Thyroid gland (tissue), 4 donors: ENCODE measurements around the gene CDC34.

ENCODE experiments used
- CTCF ChIP-seq, 6 experiments: fragments of 200-600 bp in 3 of 6; fragments of 450-650 bp in 3 of 6; sonication (generic) in 3 of 6; IDR thresholded peaks; one replicate each; pipeline ENCODE4 v1.5.1; 2016 to 2019; ENCODE audit warnings: antibody characterized with exemption in 6 of 6, mild to moderate bottlenecking in 2 of 6, inconsistent platforms in 1 of 6, moderate library complexity in 1 of 6
- POLR2A ChIP-seq, 2 donors: fragments of 450-650 bp; IDR thresholded peaks; one replicate each; pipeline ENCODE4 v1.6.1; 2017; ENCODE audit warnings: antibody characterized with exemption in 2 of 2, mild to moderate bottlenecking in 2 of 2, moderate library complexity in 1 of 2

- TF ChIP-seq POLR2A (IDR thresholded peaks at IDR 0.05), result peak in 1 of 2 donors; percentile 19
- TF ChIP-seq CTCF (IDR thresholded peaks at IDR 0.05), result peak in 5 of 6 experiments; percentile 19 to 58 (median 50)
Measured at GRCh38 chr19:532561-533363, 1.2 kb downstream of the CDC34 start.
